DMS153 treated with DMSO at 0.1 percent for 48 hours (cell line): ENCODE results near the gene RNASE1.

Experiments used
- DNase-seq: peaks from one replicate; lab custom pipeline; 2025; ENCODE audit not compliant: unreplicated experiment; lab: John Stamatoyannopoulos, UW

Gene RNASE1

GRCh38 chr14:20808162-20808483 is 5.5 kb upstream of the RNASE1 start:
- no peak for DNase-seq

GRCh38 chr14:20807304-20808161 is 4.9 kb upstream of the RNASE1 start:
- DNase-seq: no peak

GRCh38 chr14:20805485-20805884 is 2.8 kb upstream of the RNASE1 start:
- DNase-seq: no peak

- DNase-seq: no peak
Measured at GRCh38 chr14:20803223-20803622, 579 bp upstream of the RNASE1 start.

- no peak for DNase-seq
Measured at GRCh38 chr14:20801726-20802125, 918 bp downstream of the RNASE1 start.

- no peak for DNase-seq
Measured at GRCh38 chr14:20799892-20800544, 2.6 kb downstream of the RNASE1 start.

- no peak for DNase-seq
Measured at GRCh38 chr14:20799456-20799891, 3.2 kb downstream of the RNASE1 start.

- DNase-seq: no peak
Measured at GRCh38 chr14:20798932-20799331, 3.7 kb downstream of the RNASE1 start.

GRCh38 chr14:20798318-20798717 is 4.3 kb downstream of the RNASE1 start:
- no peak for DNase-seq

- no peak for DNase-seq
Measured at GRCh38 chr14:20797164-20797563, 5.5 kb downstream of the RNASE1 start.

- no peak for DNase-seq
Measured at GRCh38 chr14:20794644-20795369, 7.8 kb downstream of the RNASE1 start.

GRCh38 chr14:20792556-20792955 is 10.1 kb downstream of the RNASE1 start:
- no peak for DNase-seq

GRCh38 chr14:20791597-20791996 is 11.0 kb downstream of the RNASE1 start:
- DNase-seq: no peak

- DNase-seq: no peak
Measured at GRCh38 chr14:20791187-20791586, 11.5 kb downstream of the RNASE1 start.

GRCh38 chr14:20790464-20791116 is 12.1 kb downstream of the RNASE1 start:
- DNase-seq: no peak

- no peak for DNase-seq
Measured at GRCh38 chr14:20789230-20789813, 13.3 kb downstream of the RNASE1 start.

- DNase-seq: no peak
Measured at GRCh38 chr14:20787025-20787424, 15.6 kb downstream of the RNASE1 start.

GRCh38 chr14:20782280-20782890 is 20.3 kb downstream of the RNASE1 start:
- peak; percentile 1 for DNase-seq

GRCh38 chr14:20781803-20782202 is 20.8 kb downstream of the RNASE1 start:
- DNase-seq: no peak

GRCh38 chr14:20775901-20776300 is 26.7 kb downstream of the RNASE1 start:
- DNase-seq: no peak

- DNase-seq: no peak
Measured at GRCh38 chr14:20775043-20775442, 27.6 kb downstream of the RNASE1 start.
